GM19239 (cell line): ENCODE data around the gene VGLL3.

ENCODE experiments used
- DNase-seq: peaks from one replicate; pipeline ENCODE4 v3.0.0; 2011; ENCODE audit warnings: low spot score; ENCODE audit not compliant: insufficient read length
- FAIRE-seq: peaks from 2 replicates; lab custom pipeline; 2011; peaks lifted over from hg19 to GRCh38; lab: Jason Lieb, UNC

The VGLL3 gene

GRCh38 chr3:86958534-86958933 lies 32.4 kb downstream of the VGLL3 start:
- FAIRE-seq (no peak), DNase-seq (no peak)

GRCh38 chr3:86954747-86955146 lies 36.2 kb downstream of the VGLL3 start:
- DNase-seq, result no peak
- no peak for FAIRE-seq

DNA sequence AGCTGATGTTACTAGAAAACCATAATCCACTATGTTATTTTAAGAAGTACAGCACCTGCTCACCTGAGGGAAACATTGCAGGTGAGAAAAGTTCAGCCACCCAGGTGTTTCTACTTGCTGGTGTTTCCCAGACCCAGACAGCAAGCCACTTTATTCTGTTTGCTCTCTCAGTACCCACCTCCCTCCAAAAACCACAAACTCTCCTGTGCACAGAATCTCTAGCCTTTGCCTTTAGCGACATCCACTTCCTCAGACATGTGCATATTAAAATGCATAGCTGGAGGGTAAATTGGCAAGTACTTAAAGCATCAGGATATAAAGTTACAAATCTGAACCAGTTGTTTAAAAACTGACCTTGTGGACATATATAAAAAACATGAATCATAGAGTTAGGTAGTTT lies 36.7 kb downstream of the VGLL3 start:
- FAIRE-seq, result no peak
- DNase-seq, result no peak

- no peak for DNase-seq
- no peak for FAIRE-seq
Observed at GRCh38 chr3:86951322-86951721, 39.6 kb downstream of the VGLL3 start.

- no peak for FAIRE-seq
- no peak for DNase-seq
Observed at GRCh38 chr3:86950717-86951116, 40.2 kb downstream of the VGLL3 start.

GRCh38 chr3:86949850-86950249 lies 41.1 kb downstream of the VGLL3 start:
- DNase-seq (no peak), FAIRE-seq (no peak)

- DNase-seq (no peak), FAIRE-seq (no peak)
Observed at GRCh38 chr3:86948822-86949221, 42.1 kb downstream of the VGLL3 start.

DNA sequence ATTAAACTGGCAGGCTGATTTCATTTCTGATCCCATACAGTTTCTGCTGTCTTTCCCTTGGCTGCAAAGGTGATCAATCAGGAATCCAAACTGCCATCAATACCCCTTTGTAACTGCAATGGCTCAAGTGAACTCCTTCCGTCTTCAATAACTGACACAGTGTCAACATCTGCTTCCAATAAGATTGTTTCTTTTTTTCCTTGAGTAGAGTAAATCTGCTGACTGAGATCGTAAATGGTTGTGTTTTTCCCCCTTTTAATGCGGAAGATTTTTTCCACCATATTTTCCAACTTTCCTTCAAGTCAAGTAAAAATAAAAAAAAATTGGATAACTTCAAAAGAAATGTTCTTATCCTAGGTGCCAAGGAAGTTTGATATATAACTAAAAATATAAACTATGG lies 48.7 kb downstream of the VGLL3 start:
- DNase-seq (no peak), FAIRE-seq (no peak)

GRCh38 chr3:86938416-86939105 lies 52.4 kb downstream of the VGLL3 start:
- FAIRE-seq, result no peak

GRCh38 chr3:86937306-86937791 lies 53.6 kb downstream of the VGLL3 start:
- DNase-seq (no peak), FAIRE-seq (no peak)

More at GRCh38 chr3:86938416-86939105, 52.4 kb downstream of the VGLL3 start:
- DNase-seq, result no peak

- FAIRE-seq (no peak), DNase-seq (no peak)
Observed at GRCh38 chr3:86934851-86935250, 56.1 kb downstream of the VGLL3 start.

- FAIRE-seq, result no peak
- no peak for DNase-seq
Observed at GRCh38 chr3:86930831-86931230, 60.1 kb downstream of the VGLL3 start.

DNA sequence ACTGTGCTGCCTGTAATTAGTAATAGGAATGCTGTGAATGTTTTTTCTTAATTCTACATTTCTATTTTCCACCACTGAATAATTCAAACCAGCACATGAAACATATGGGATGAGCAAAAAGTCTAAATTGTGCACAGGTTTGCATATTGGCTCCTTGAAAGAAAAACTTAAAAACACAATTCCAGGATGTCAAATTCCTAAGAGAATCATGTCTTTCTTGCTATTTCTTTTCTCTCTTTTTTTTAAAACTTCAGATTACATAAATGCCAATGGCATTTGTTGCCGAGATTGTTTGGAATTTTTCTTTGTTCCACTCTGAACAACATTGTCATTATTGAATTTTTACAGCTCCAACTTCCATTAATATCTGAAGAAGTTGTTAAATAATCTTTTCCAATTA lies 60.8 kb downstream of the VGLL3 start:
- FAIRE-seq (no peak), DNase-seq (no peak)

DNA sequence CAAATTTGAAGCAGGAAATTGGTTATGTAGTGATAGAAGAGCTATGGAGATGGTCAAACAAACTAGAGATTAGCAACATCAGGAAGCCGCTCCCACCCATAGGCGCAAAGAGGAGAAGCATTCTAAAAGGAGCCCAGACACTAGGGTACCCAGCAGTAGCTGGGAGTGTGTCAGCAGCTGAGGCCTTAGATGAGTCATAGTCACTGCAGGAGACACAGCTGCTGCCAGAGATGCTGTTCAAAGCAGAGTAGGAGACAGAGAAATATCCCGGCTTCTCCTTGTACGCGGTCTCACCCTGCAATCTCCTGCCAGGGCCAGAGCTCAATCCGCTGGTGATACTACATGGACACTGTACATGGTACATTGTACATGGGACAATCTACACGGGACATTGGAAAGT lies 61.9 kb downstream of the VGLL3 start:
- FAIRE-seq, result no peak
- DNase-seq, result no peak

- DNase-seq (no peak), FAIRE-seq (no peak)
Observed at GRCh38 chr3:86923071-86923491, 67.9 kb downstream of the VGLL3 start.

GRCh38 chr3:86921971-86922680 lies 68.8 kb downstream of the VGLL3 start:
- DNase-seq (no peak), FAIRE-seq (no peak)

DNA sequence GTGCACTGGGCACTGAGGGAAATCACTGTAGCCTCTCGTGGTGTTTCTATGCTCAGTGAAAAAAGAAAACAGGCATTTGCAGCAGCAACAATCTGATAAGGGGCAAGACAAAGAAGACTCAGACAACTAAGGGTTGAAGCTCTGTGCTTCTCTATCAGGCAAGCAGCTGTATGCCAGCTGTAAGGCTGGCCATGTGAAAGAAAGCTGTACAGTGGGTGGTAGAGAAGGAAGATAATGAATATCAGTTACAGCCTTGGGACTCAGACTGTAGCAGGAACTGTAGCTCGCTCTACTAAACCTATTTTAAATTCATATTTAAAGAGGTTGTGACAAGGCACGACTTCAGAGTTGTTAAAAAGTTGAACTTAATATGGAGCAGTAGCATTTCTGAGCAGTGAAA lies 76.3 kb downstream of the VGLL3 start:
- FAIRE-seq (no peak), DNase-seq (no peak)

GRCh38 chr3:86913160-86913559 lies 77.8 kb downstream of the VGLL3 start:
- no peak for DNase-seq
- FAIRE-seq, result no peak

- FAIRE-seq (no peak), DNase-seq (no peak)
Observed at GRCh38 chr3:86895202-86895601, 95.7 kb downstream of the VGLL3 start.

- DNase-seq, result no peak
- FAIRE-seq, result no peak
Observed at GRCh38 chr3:86890741-86891396, 100.1 kb downstream of the VGLL3 start.
